ENCODE data around the gene BMPR1B.

Gene BMPR1B

GRCh38 chr4:95155759-95156451 is 398.1 kb downstream of the BMPR1B start:
- CTCF ChIA-PET, result interaction anchor here (0.7 to 1.6 kb wide), 5 partner anchors 9 to 860 kb away, joined by 3 to 5 read pairs (median 4); no protein-coding TSS in a partner anchor
- H3K9me3 ChIP-seq (ENCODE audit: control extremely low read depth in 1 of 5, control insufficient read depth in 4 of 5, insufficient read depth in 2 of 5, low read depth in 1 of 5, low read length in 4 of 5), result no peaks in the 10 kb centered on the region
- no peak overlapping the region for H3K27ac ChIP-seq (ENCODE audit: insufficient read depth in 1 of 2, low read depth in 1 of 2, low read length in 2 of 2, poor library complexity in 1 of 2, severe bottlenecking in 2 of 2)
- WGBS (ENCODE audit: insufficient coverage), result no CpG with 5 or more reads among the region's 2 CpGs
- H3K27me3 ChIP-seq (replicated peaks in 2 of 5; ENCODE audit: control insufficient read depth in 4 of 5, insufficient read depth in 5 of 5, low read length in 4 of 5), result no peaks in the 10 kb centered on the region
- POLR2A ChIA-PET, result interaction anchor here (0.6 to 0.7 kb wide), 2 partner anchors 19 to 1426 kb away, joined by 3 read pairs; no protein-coding TSS in a partner anchor
- no peaks in the 10 kb centered on the region for H3K36me3 ChIP-seq (ENCODE audit: control insufficient read depth in 4 of 4, insufficient read depth in 4 of 4, low read length in 3 of 4)
- peak; percentile 46 to 73 (median 71) for DNase-seq
- peak overlapping the region in 1 of 7 experiments; percentile 24 for H3K4me3 ChIP-seq (ENCODE audit: control insufficient read depth in 1 of 7, extremely low read depth in 1 of 7, insufficient read depth in 4 of 7, low read depth in 2 of 7, low read length in 6 of 7)
- peaks cover 4 to 14% (median 8%) of the 10 kb centered on the region in 4 experiments for H3K4me1 ChIP-seq (ENCODE audit: control extremely low read depth in 1 of 4, control insufficient read depth in 4 of 4, insufficient read depth in 4 of 4, low read length in 3 of 4)

DNA sequence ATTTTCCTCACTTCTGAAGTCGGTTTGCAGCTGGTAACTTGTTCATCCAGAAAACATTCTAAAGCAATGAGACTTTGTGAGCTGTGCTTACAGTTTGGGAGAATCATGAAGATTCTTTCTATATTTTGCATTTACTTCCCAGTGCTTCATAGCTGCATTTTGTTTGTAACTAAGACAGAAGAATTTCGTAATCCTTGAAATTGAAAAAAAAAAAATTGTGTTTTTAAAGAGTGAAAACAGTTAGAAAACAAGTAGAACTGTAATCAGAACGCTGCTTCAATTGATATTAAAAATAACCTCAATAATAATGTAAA is 398.7 kb downstream of the BMPR1B start:
- POLR2A ChIA-PET, result interaction anchor here (0.6 to 0.7 kb wide), 2 partner anchors 20 to 1425 kb away, joined by 3 read pairs; no protein-coding TSS in a partner anchor
- H3K36me3 ChIP-seq (ENCODE audit: control insufficient read depth in 4 of 4, insufficient read depth in 4 of 4, low read length in 3 of 4), result no peaks in the 10 kb centered on the region
- H3K27me3 ChIP-seq (replicated peaks in 2 of 5; ENCODE audit: control insufficient read depth in 4 of 5, insufficient read depth in 5 of 5, low read length in 4 of 5), result no peaks in the 10 kb centered on the region
- no peak for DNase-seq
- 0% methylated on average over 1 of the region's 3 CpGs for WGBS (ENCODE audit: insufficient coverage)
- peak overlapping the region in 1 of 2 experiments; percentile 4 for H3K27ac ChIP-seq (ENCODE audit: insufficient read depth in 1 of 2, low read depth in 1 of 2, low read length in 2 of 2, poor library complexity in 1 of 2, severe bottlenecking in 2 of 2)
- no peak overlapping the region for H3K4me3 ChIP-seq (ENCODE audit: control insufficient read depth in 1 of 7, extremely low read depth in 1 of 7, insufficient read depth in 4 of 7, low read depth in 2 of 7, low read length in 6 of 7)
- H3K4me1 ChIP-seq (ENCODE audit: control extremely low read depth in 1 of 4, control insufficient read depth in 4 of 4, insufficient read depth in 4 of 4, low read length in 3 of 4), result peaks cover 4 to 14% (median 8%) of the 10 kb centered on the region in 4 experiments
- CTCF ChIA-PET, result interaction anchor here (0.7 to 1.6 kb wide), 6 partner anchors 8 to 860 kb away, joined by 3 to 5 read pairs (median 4); no protein-coding TSS in a partner anchor
- no peaks in the 10 kb centered on the region for H3K9me3 ChIP-seq (ENCODE audit: control extremely low read depth in 1 of 5, control insufficient read depth in 4 of 5, insufficient read depth in 2 of 5, low read depth in 1 of 5, low read length in 4 of 5)

- H3K4me1 ChIP-seq (ENCODE audit: control extremely low read depth in 1 of 4, control insufficient read depth in 4 of 4, insufficient read depth in 4 of 4, low read length in 3 of 4), result peaks cover 4 to 14% (median 8%) of the 10 kb centered on the region in 4 experiments
- no peak for DNase-seq
- ChIA-PET POLR2A (no interaction called here), CTCF (no interaction called here)
- no peak overlapping the region for H3K4me3 ChIP-seq (ENCODE audit: control insufficient read depth in 1 of 7, extremely low read depth in 1 of 7, insufficient read depth in 4 of 7, low read depth in 2 of 7, low read length in 6 of 7)
- H3K9me3 ChIP-seq (ENCODE audit: control extremely low read depth in 1 of 5, control insufficient read depth in 4 of 5, insufficient read depth in 2 of 5, low read depth in 1 of 5, low read length in 4 of 5), result no peaks in the 10 kb centered on the region
- H3K36me3 ChIP-seq (ENCODE audit: control insufficient read depth in 4 of 4, insufficient read depth in 4 of 4, low read length in 3 of 4), result no peaks in the 10 kb centered on the region
- no peaks in the 10 kb centered on the region for H3K27me3 ChIP-seq (replicated peaks in 2 of 5; ENCODE audit: control insufficient read depth in 4 of 5, insufficient read depth in 5 of 5, low read length in 4 of 5)
- H3K27ac ChIP-seq (ENCODE audit: insufficient read depth in 1 of 2, low read depth in 1 of 2, low read length in 2 of 2, poor library complexity in 1 of 2, severe bottlenecking in 2 of 2), result no peak overlapping the region
These were observed 399.8 kb downstream of the BMPR1B start for GRCh38 chr4:95157596-95157995.

GRCh38 chr4:95158045-95158444 is 400.3 kb downstream of the BMPR1B start:
- H3K27me3 ChIP-seq (replicated peaks in 2 of 5; ENCODE audit: control insufficient read depth in 4 of 5, insufficient read depth in 5 of 5, low read length in 4 of 5), result no peaks in the 10 kb centered on the region
- H3K9me3 ChIP-seq (ENCODE audit: control extremely low read depth in 1 of 5, control insufficient read depth in 4 of 5, insufficient read depth in 2 of 5, low read depth in 1 of 5, low read length in 4 of 5), result no peaks in the 10 kb centered on the region
- no CpG with 5 or more reads among the region's 2 CpGs for WGBS (ENCODE audit: insufficient coverage)
- DNase-seq, result no peak
- peaks cover 4 to 14% (median 8%) of the 10 kb centered on the region in 4 experiments for H3K4me1 ChIP-seq (ENCODE audit: control extremely low read depth in 1 of 4, control insufficient read depth in 4 of 4, insufficient read depth in 4 of 4, low read length in 3 of 4)
- no peak overlapping the region for H3K4me3 ChIP-seq (ENCODE audit: control insufficient read depth in 1 of 7, extremely low read depth in 1 of 7, insufficient read depth in 4 of 7, low read depth in 2 of 7, low read length in 6 of 7)
- H3K27ac ChIP-seq (ENCODE audit: insufficient read depth in 1 of 2, low read depth in 1 of 2, low read length in 2 of 2, poor library complexity in 1 of 2, severe bottlenecking in 2 of 2), result no peak overlapping the region
- no peaks in the 10 kb centered on the region for H3K36me3 ChIP-seq (ENCODE audit: control insufficient read depth in 4 of 4, insufficient read depth in 4 of 4, low read length in 3 of 4)
- ChIA-PET CTCF (no interaction called here), POLR2A (no interaction called here)

- 52% methylated on average over 2 of the region's 2 CpGs for WGBS (ENCODE audit: insufficient coverage)
- H3K4me1 ChIP-seq (ENCODE audit: control extremely low read depth in 1 of 4, control insufficient read depth in 4 of 4, insufficient read depth in 4 of 4, low read length in 3 of 4), result peaks cover 4 to 14% (median 8%) of the 10 kb centered on the region in 4 experiments
- H3K27ac ChIP-seq (ENCODE audit: insufficient read depth in 1 of 2, low read depth in 1 of 2, low read length in 2 of 2, poor library complexity in 1 of 2, severe bottlenecking in 2 of 2), result no peak overlapping the region
- ChIA-PET CTCF (no interaction called here), POLR2A (no interaction called here)
- H3K9me3 ChIP-seq (ENCODE audit: control extremely low read depth in 1 of 5, control insufficient read depth in 4 of 5, insufficient read depth in 2 of 5, low read depth in 1 of 5, low read length in 4 of 5), result no peaks in the 10 kb centered on the region
- H3K4me3 ChIP-seq (ENCODE audit: control insufficient read depth in 1 of 7, extremely low read depth in 1 of 7, insufficient read depth in 4 of 7, low read depth in 2 of 7, low read length in 6 of 7), result no peak overlapping the region
- no peak for DNase-seq
- H3K36me3 ChIP-seq (ENCODE audit: control insufficient read depth in 4 of 4, insufficient read depth in 4 of 4, low read length in 3 of 4), result no peaks in the 10 kb centered on the region
- no peaks in the 10 kb centered on the region for H3K27me3 ChIP-seq (replicated peaks in 2 of 5; ENCODE audit: control insufficient read depth in 4 of 5, insufficient read depth in 5 of 5, low read length in 4 of 5)
These were observed 400.9 kb downstream of the BMPR1B start for GRCh38 chr4:95158626-95159025.

DNA sequence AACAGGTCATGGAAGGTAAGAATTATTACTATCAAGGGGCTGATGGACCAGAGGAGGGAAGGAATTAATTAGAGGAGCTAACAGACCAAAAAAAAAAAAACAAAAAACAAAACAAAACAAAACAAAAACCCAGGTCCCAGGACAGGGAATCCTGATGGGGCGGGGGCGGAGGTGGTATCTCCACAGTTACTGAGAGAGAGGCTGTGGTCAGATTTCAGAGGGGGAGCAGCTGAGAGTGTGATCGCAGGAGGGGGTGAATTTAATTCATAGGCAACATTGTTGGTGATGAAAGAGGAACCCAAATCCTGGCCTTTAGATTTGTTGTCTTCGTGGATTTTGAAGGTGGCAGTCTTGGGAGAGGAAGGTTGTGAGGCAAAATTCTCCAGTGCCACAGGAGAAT is 401.6 kb downstream of the BMPR1B start:
- 96% methylated on average over 4 of the region's 4 CpGs for WGBS (ENCODE audit: insufficient coverage)
- CTCF ChIA-PET, result no interaction called here

GRCh38 chr4:95161781-95162469 is 404.2 kb downstream of the BMPR1B start:
- Histone ChIP-seq H3K36me3 (ENCODE audit: control insufficient read depth in 4 of 4, insufficient read depth in 4 of 4, low read length in 3 of 4) (no peaks in the 10 kb centered on the region), H3K4me1 (ENCODE audit: control extremely low read depth in 1 of 4, control insufficient read depth in 4 of 4, insufficient read depth in 4 of 4, low read length in 3 of 4) (peaks cover 0 to 5% (median 2%) of the 10 kb centered on the region in 4 experiments), H3K27me3 (replicated peaks in 2 of 5; ENCODE audit: control insufficient read depth in 4 of 5, insufficient read depth in 5 of 5, low read length in 4 of 5) (no peaks in the 10 kb centered on the region), H3K27ac (ENCODE audit: insufficient read depth in 1 of 2, low read depth in 1 of 2, low read length in 2 of 2, poor library complexity in 1 of 2, severe bottlenecking in 2 of 2) (no peak overlapping the region), H3K4me3 (ENCODE audit: control insufficient read depth in 1 of 7, extremely low read depth in 1 of 7, insufficient read depth in 4 of 7, low read depth in 2 of 7, low read length in 6 of 7) (no peak overlapping the region), H3K9me3 (ENCODE audit: control extremely low read depth in 1 of 5, control insufficient read depth in 4 of 5, insufficient read depth in 2 of 5, low read depth in 1 of 5, low read length in 4 of 5) (no peaks in the 10 kb centered on the region)
- 98% methylated on average over 8 of the region's 12 CpGs for WGBS (ENCODE audit: insufficient coverage)
- POLR2A ChIA-PET, result no interaction called here
- CTCF ChIA-PET, result no interaction called here
- no peak for DNase-seq

More for the DNA sequence above, 401.6 kb downstream of the BMPR1B start:
- H3K27me3 ChIP-seq (replicated peaks in 2 of 5; ENCODE audit: control insufficient read depth in 4 of 5, insufficient read depth in 5 of 5, low read length in 4 of 5), result no peaks in the 10 kb centered on the region
- no peaks in the 10 kb centered on the region for H3K9me3 ChIP-seq (ENCODE audit: control extremely low read depth in 1 of 5, control insufficient read depth in 4 of 5, insufficient read depth in 2 of 5, low read depth in 1 of 5, low read length in 4 of 5)
- no peak overlapping the region for H3K4me3 ChIP-seq (ENCODE audit: control insufficient read depth in 1 of 7, extremely low read depth in 1 of 7, insufficient read depth in 4 of 7, low read depth in 2 of 7, low read length in 6 of 7)
- no peaks in the 10 kb centered on the region for H3K36me3 ChIP-seq (ENCODE audit: control insufficient read depth in 4 of 4, insufficient read depth in 4 of 4, low read length in 3 of 4)
- POLR2A ChIA-PET, result no interaction called here
- no peak overlapping the region for H3K27ac ChIP-seq (ENCODE audit: insufficient read depth in 1 of 2, low read depth in 1 of 2, low read length in 2 of 2, poor library complexity in 1 of 2, severe bottlenecking in 2 of 2)
- DNase-seq, result no peak
- peaks cover 4 to 14% (median 8%) of the 10 kb centered on the region in 4 experiments for H3K4me1 ChIP-seq (ENCODE audit: control extremely low read depth in 1 of 4, control insufficient read depth in 4 of 4, insufficient read depth in 4 of 4, low read length in 3 of 4)
